ENCODE data around the gene FARP1. TPM values are rescaled to one million over a fixed set of nuclear protein-coding genes. Genes with fewer than 3 reads are reported as not detected.

Gene FARP1
- total and polyA plus RNA-seq, 2 of the 13 experiments (the other 11 are each of a cell fraction or from before 2014, with no cell fraction given) = 70.6 to 126 TPM

DNA sequence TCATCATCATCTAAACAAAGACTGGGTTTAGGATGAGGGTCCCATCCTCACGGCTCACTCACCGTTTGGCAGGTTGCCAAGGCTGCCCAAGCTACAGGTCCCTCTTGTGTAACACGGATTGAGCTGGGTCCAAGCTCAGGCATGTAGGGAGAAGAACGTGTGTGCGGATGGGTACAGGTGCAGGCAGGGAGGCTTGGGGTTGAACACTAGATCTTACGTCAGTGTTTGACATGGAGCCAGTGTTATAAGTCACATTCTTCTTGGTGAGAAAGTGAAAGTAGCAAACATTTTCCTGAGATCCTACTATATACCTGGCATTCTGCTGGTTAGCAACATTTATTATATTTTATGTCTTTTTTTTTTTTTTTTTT is 171.0 kb downstream of the FARP1 start:
- WGBS (ENCODE audit: low lambda C conversion rate) = 89% methylated on average over 6 of the region's 6 CpGs
- BruUV-seq (replicated peaks) = no TSS peak
- ChIA-PET POLR2A (interaction anchor here (1.8 to 2.3 kb wide), 2 partner anchors 13 to 48 kb away, joined by 5 read pairs; no protein-coding TSS in a partner anchor), CTCF (ENCODE audit: low intra/inter-chr PET ratio, low total read pairs) (no interaction called here)
- Histone ChIP-seq H3K27ac (ENCODE audit: extremely low read length, insufficient read depth, low read length) (no peak overlapping the region), H3K4me1 (ENCODE audit: insufficient read depth, low read length) (peaks cover 90% of the 10 kb centered on the region), H3K4me2 (ENCODE audit: low read depth, low read length) (no peak overlapping the region), H3K9me3 (ENCODE audit: low read length) (no peaks in the 10 kb centered on the region), H3K79me2 (ENCODE audit: insufficient read depth, low read length) (peaks cover 78% of the 10 kb centered on the region), H3K27me3 (ENCODE audit: control insufficient read depth in 1 of 2, insufficient read depth in 2 of 2, low read length in 2 of 2) (no peaks in the 10 kb centered on the region), H3K36me3 (replicated peaks in 1 of 2; ENCODE audit: control insufficient read depth in 1 of 2, insufficient read depth in 2 of 2, low read length in 2 of 2) (peaks cover 12 to 53% of the 10 kb centered on the region in 2 experiments), H4K20me1 (ENCODE audit: insufficient read depth, low read length) (peaks cover 21% of the 10 kb centered on the region; the same call in 1 of the 2 replicates), H3K9ac (ENCODE audit: insufficient read depth, low read depth, low read length) (no peak overlapping the region), H3K4me3 (replicated peaks in 1 of 3; ENCODE audit: insufficient read depth in 1 of 3, low read depth in 2 of 3, low read length in 3 of 3) (no peak overlapping the region), H2AFZ (ENCODE audit: low read length) (no peak overlapping the region)
- intact Hi-C loops (cut with micrococcal nuclease; ENCODE audit: unreplicated experiment) = no loop called here
- ATAC-seq (no peak), DNase-seq (ENCODE audit: low spot score) (no peak), FAIRE-seq (no peak)
- TF ChIP-seq POGZ (CRISPR knock-in tag; IDR thresholded peaks at IDR 0.05) (0 out of 2 replicates have a peak, but pooled peaks have one; percentile 41), RBM22 (optimal IDR thresholded peaks at IDR 0.05; ENCODE audit: low read length) (peak; percentile 75), LCORL (IDR thresholded peaks at IDR 0.05) (peak; percentile 90), LCORL (CRISPR knock-in tag; IDR thresholded peaks at IDR 0.05) (no peak)
- TF ChIP-seq, protein P1, sequence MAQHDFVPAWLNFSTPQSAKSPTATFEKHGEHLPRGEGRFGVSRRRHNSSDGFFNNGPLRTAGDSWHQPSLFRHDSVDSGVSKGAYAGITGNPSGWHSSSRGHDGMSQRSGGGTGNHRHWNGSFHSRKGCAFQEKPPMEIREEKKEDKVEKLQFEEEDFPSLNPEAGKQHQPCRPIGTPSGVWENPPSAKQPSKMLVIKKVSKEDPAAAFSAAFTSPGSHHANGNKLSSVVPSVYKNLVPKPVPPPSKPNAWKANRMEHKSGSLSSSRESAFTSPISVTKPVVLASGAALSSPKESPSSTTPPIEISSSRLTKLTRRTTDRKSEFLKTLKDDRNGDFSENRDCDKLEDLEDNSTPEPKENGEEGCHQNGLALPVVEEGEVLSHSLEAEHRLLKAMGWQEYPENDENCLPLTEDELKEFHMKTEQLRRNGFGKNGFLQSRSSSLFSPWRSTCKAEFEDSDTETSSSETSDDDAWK (CRISPR knock-in tag; IDR thresholded peaks at IDR 0.05) = no peak
- TF ChIP-seq, protein P2, sequence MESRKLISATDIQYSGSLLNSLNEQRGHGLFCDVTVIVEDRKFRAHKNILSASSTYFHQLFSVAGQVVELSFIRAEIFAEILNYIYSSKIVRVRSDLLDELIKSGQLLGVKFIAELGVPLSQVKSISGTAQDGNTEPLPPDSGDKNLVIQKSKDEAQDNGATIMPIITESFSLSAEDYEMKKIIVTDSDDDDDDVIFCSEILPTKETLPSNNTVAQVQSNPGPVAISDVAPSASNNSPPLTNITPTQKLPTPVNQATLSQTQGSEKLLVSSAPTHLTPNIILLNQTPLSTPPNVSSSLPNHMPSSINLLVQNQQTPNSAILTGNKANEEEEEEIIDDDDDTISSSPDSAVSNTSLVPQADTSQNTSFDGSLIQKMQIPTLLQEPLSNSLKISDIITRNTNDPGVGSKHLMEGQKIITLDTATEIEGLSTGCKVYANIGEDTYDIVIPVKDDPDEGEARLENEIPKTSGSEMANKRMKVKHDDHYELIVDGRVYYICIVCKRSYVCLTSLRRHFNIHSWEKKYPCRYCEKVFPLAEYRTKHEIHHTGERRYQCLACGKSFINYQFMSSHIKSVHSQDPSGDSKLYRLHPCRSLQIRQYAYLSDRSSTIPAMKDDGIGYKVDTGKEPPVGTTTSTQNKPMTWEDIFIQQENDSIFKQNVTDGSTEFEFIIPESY (CRISPR knock-in tag; IDR thresholded peaks at IDR 0.05) = peak; percentile 41; the same call in 1 of the 2 replicates
- in situ Hi-C loops (cut with HindIII; ENCODE audit: extremely low pct_ligation_motif_present, low pct_unique_long_range_greater_than_20kb) = no loop called here

All from HepG2 (cell line).